HCT116 (cell line): Measurements from ENCODE around the gene ROCK1.

ENCODE experiments used
- CBX3 ChIP-seq: IDR thresholded peaks from 2 replicates; pipeline ENCODE4 v1.6.1; 2012; ENCODE audit warnings: low read depth
- EGR1 ChIP-seq: IDR thresholded peaks from 2 replicates; pipeline ENCODE4 v1.6.1; 2012; ENCODE audit warnings: low read depth
- EZH2phosphoT487 ChIP-seq: fragments of 200-600 bp; IDR thresholded peaks from 2 replicates; pipeline ENCODE4 v1.6.1; 2018; ENCODE audit warnings: antibody characterized with exemption, borderline replicate concordance
- POLR2A ChIP-seq: IDR thresholded peaks from 2 replicates; pipeline ENCODE4 v1.7.0; 2011; ENCODE audit warnings: borderline replicate concordance; ENCODE audit not compliant: insufficient read depth, insufficient read length; ENCODE audit errors: extremely low read depth
- POLR2AphosphoS5 ChIP-seq: IDR thresholded peaks from 2 replicates; pipeline ENCODE4 v1.6.1; 2011; ENCODE audit warnings: mild to moderate bottlenecking, low read depth, low read length, moderate library complexity
- TF ChIP-seq, protein P1 (sequence below), 3 experiments: fragments of 200-600 bp in 1 of 3; sonication (generic) in 1 of 3; IDR thresholded peaks in 2 of 3; conservative IDR thresholded peaks in 1 of 3; 2 replicates each; pipeline ENCODE4 v1.5.1; 2012 to 2017; ENCODE audit warnings: low read depth in 2 of 3, low read length in 2 of 3, antibody characterized with exemption in 1 of 3, borderline replicate concordance in 1 of 3, control low read depth in 1 of 3, mild to moderate bottlenecking in 1 of 3, mixed read lengths in 1 of 3, mixed run types in 1 of 3, moderate library complexity in 1 of 3; ENCODE audit not compliant: insufficient read depth in 1 of 3

DNA sequence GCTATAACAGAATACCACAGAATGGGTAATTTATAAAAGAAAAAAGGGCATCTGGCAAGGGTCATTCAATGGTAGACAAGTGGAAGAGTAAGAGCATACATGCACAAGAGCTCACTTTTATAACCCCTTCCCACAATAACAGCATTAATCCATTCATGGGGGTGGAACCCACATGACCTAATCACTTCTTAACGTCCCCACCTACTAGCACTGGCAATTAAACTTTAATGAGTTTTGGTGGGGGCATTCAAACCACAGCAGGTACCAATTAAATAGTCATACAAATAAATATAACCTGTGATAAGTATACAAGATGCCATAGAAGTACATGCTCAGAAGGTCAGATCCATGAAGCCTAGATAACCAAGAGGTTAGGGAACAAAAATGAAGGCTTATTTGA is 48.6 kb downstream of the ROCK1 start:
- TF ChIP-seq EGR1: no peak
- no peak for TF ChIP-seq POLR2AphosphoS5
- TF ChIP-seq, protein P1, sequence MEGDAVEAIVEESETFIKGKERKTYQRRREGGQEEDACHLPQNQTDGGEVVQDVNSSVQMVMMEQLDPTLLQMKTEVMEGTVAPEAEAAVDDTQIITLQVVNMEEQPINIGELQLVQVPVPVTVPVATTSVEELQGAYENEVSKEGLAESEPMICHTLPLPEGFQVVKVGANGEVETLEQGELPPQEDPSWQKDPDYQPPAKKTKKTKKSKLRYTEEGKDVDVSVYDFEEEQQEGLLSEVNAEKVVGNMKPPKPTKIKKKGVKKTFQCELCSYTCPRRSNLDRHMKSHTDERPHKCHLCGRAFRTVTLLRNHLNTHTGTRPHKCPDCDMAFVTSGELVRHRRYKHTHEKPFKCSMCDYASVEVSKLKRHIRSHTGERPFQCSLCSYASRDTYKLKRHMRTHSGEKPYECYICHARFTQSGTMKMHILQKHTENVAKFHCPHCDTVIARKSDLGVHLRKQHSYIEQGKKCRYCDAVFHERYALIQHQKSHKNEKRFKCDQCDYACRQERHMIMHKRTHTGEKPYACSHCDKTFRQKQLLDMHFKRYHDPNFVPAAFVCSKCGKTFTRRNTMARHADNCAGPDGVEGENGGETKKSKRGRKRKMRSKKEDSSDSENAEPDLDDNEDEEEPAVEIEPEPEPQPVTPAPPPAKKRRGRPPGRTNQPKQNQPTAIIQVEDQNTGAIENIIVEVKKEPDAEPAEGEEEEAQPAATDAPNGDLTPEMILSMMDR (IDR thresholded peaks at IDR 0.05 in 2 of 3, conservative IDR thresholded peaks at IDR 0.05 in 1 of 3; ENCODE audit: borderline replicate concordance in 1 of 3, insufficient read depth in 1 of 3, low read depth in 2 of 3, low read length in 2 of 3): no peak
- no peak for TF ChIP-seq EZH2phosphoT487
- TF ChIP-seq POLR2A: no peak
- no peak for TF ChIP-seq CBX3
